GM06990 (cell line): Measurements from ENCODE around the gene ELAVL3.

Source experiments
- DNase-seq: peaks from one replicate; pipeline ENCODE4 v3.0.0-alpha.2; 2011; ENCODE audit not compliant: insufficient read length; ENCODE audit errors: extremely low read depth
- H3K27me3 ChIP-seq: replicated peaks from 2 replicates; pipeline ENCODE4 v1.6.0; 2011; ENCODE audit warnings: low read length; ENCODE audit not compliant: control insufficient read depth, insufficient read depth
- H3K36me3 ChIP-seq: 2 replicates; pipeline ENCODE4 v1.5.1; 2011; ENCODE audit warnings: low read length; ENCODE audit not compliant: control insufficient read depth, insufficient read depth
- H3K4me3 ChIP-seq: replicated peaks from 2 replicates; pipeline ENCODE4 v1.5.1; 2011; ENCODE audit warnings: low read depth, mild to moderate bottlenecking, control low read depth, low read length
- TF ChIP-seq, protein P1 (sequence below): IDR thresholded peaks from 2 replicates; pipeline ENCODE4 v1.5.1; 2011; ENCODE audit warnings: low read length, control low read depth, mild to moderate bottlenecking, inconsistent platforms; ENCODE audit not compliant: insufficient read depth, poor library complexity, severe bottlenecking

Gene ELAVL3

DNA sequence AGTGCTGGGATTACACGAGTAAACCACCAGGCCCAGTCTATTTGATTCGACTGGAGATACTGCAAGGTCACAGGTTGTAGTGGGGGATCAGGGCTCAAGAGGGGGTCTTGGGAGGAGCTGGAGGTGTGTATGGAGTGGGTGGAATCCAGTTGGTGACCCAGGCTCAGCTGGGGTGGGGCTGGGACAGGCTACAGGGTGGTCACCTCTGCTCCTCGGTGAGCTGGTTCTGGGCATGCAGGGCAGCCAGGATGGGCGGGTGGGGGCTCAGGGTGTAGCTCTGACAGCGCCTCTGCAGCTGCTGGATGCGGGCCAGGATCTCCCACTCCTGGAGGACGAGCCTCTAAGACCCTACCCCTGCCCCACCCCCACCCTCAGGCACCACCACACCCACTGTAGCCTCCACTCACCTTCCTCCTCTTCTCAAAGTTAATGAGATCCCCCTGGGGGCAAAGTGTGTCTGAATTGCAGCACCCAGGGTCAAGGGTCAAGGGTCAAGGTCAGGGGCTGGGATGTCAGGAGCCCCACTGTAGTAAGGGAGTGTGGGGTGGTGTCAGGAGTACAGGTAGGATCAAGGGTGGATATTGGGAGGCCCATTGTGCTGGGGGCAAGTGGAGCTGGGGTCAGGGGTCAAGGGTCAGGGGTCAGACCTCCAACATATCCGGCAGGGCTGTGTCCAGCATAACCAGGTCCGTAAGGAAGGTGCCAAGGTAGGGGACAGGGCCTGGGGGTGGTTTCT lies 78.9 kb downstream of the ELAVL3 start:
- Histone ChIP-seq H3K4me3 (no peak overlapping the region), H3K27me3 (no peaks in the 10 kb centered on the region; the same call in 1 of the 2 replicates), H3K36me3 (no peaks in the 10 kb centered on the region)
- DNase-seq: no peak
- TF ChIP-seq, protein P1, sequence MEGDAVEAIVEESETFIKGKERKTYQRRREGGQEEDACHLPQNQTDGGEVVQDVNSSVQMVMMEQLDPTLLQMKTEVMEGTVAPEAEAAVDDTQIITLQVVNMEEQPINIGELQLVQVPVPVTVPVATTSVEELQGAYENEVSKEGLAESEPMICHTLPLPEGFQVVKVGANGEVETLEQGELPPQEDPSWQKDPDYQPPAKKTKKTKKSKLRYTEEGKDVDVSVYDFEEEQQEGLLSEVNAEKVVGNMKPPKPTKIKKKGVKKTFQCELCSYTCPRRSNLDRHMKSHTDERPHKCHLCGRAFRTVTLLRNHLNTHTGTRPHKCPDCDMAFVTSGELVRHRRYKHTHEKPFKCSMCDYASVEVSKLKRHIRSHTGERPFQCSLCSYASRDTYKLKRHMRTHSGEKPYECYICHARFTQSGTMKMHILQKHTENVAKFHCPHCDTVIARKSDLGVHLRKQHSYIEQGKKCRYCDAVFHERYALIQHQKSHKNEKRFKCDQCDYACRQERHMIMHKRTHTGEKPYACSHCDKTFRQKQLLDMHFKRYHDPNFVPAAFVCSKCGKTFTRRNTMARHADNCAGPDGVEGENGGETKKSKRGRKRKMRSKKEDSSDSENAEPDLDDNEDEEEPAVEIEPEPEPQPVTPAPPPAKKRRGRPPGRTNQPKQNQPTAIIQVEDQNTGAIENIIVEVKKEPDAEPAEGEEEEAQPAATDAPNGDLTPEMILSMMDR: no peak
